Osteoblast (primary cell): ENCODE data around the gene EPB41L4B. TPM values are rescaled to one million over a fixed set of nuclear protein-coding genes. Genes with fewer than 3 reads are reported as not detected.

ENCODE experiments used
- DNase-seq: peaks from one replicate; pipeline ENCODE4 v3.0.0; 2011; ENCODE audit warnings: low spot score, mixed read lengths; ENCODE audit not compliant: insufficient read length; ENCODE audit errors: missing footprints
- H2AFZ ChIP-seq: 2 replicates; pipeline ENCODE4 v1.6.0; 2011; ENCODE audit warnings: mild to moderate bottlenecking, low read length
- H3K27ac ChIP-seq: 2 replicates; pipeline ENCODE4 v1.5.1; 2011; ENCODE audit warnings: mild to moderate bottlenecking, low read depth, low read length, moderate library complexity
- H3K27me3 ChIP-seq: 2 replicates; pipeline ENCODE4 v1.6.0; 2012; ENCODE audit warnings: mild to moderate bottlenecking, control low read depth, inconsistent platforms, low read length, moderate library complexity; ENCODE audit not compliant: insufficient read depth
- H3K36me3 ChIP-seq: 2 replicates; pipeline ENCODE4 v1.5.1; 2011; ENCODE audit warnings: mild to moderate bottlenecking, low read length, control low read depth, moderate library complexity; ENCODE audit not compliant: insufficient read depth
- H3K4me1 ChIP-seq: 2 replicates; pipeline ENCODE4 v1.5.1; 2011; ENCODE audit warnings: mild to moderate bottlenecking, low read length, control low read depth, moderate library complexity; ENCODE audit not compliant: insufficient read depth
- H3K4me2 ChIP-seq: 2 replicates; pipeline ENCODE4 v1.6.0; 2011; ENCODE audit warnings: mild to moderate bottlenecking, low read length; ENCODE audit not compliant: insufficient read depth
- H3K4me3 ChIP-seq: fragments of 200-600 bp; sonication (generic); 3 replicates; pipeline ENCODE4 v1.5.1; 2012; ENCODE audit warnings: mild to moderate bottlenecking, low read length, inconsistent platforms; ENCODE audit not compliant: insufficient read depth
- H3K79me2 ChIP-seq: 2 replicates; pipeline ENCODE4 v1.6.0; 2012; ENCODE audit warnings: mild to moderate bottlenecking, low read length, control low read depth, inconsistent platforms; ENCODE audit not compliant: insufficient read depth
- H3K9me3 ChIP-seq: 2 replicates; pipeline ENCODE4 v1.5.1; 2011; ENCODE audit warnings: low read depth, low read length, control low read depth
- H4K20me1 ChIP-seq: 2 replicates; pipeline ENCODE4 v1.6.0; 2012; ENCODE audit warnings: mild to moderate bottlenecking, low read length, control low read depth; ENCODE audit not compliant: insufficient read depth
- total RNA-seq: library from RNA; depleted of rRNA; stranded (reverse); fragments of >200 nt; gene quantifications from 2 replicates; pipeline ENCODE4 v1.2.3, GENCODE V29; 2012
- TF ChIP-seq, protein P1 (sequence below): IDR thresholded peaks from 2 replicates; pipeline ENCODE4 v1.5.1; 2011; ENCODE audit warnings: mild to moderate bottlenecking, low read depth, low read length, moderate library complexity; ENCODE audit errors: extremely low read depth

Gene EPB41L4B
- total RNA-seq, 1 donor: 2.2 TPM

DNA sequence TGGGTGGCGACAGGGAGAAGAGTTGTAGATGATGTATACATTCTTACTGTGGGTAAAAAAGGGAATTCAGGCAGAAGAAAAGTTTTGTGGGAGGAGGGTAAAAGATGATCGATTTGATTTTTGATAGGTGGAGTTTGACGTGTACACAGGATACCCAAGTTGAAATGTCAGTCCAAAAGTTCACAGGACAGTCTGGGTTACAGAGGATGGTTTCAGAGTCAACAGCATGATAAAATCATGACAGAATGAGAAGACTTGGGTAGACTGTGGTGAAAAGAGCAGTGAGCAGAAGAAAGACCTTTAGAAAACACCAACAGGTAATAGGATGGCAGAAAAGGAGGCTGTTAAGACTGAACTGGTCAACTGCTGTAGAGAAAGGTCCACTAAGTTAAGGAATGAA lies 81.6 kb downstream of the EPB41L4B start:
- H4K20me1 ChIP-seq: no peaks in the 10 kb centered on the region
- H3K9me3 ChIP-seq: no peaks in the 10 kb centered on the region
- H3K4me3 ChIP-seq: no peak overlapping the region
- TF ChIP-seq, protein P1, sequence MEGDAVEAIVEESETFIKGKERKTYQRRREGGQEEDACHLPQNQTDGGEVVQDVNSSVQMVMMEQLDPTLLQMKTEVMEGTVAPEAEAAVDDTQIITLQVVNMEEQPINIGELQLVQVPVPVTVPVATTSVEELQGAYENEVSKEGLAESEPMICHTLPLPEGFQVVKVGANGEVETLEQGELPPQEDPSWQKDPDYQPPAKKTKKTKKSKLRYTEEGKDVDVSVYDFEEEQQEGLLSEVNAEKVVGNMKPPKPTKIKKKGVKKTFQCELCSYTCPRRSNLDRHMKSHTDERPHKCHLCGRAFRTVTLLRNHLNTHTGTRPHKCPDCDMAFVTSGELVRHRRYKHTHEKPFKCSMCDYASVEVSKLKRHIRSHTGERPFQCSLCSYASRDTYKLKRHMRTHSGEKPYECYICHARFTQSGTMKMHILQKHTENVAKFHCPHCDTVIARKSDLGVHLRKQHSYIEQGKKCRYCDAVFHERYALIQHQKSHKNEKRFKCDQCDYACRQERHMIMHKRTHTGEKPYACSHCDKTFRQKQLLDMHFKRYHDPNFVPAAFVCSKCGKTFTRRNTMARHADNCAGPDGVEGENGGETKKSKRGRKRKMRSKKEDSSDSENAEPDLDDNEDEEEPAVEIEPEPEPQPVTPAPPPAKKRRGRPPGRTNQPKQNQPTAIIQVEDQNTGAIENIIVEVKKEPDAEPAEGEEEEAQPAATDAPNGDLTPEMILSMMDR: no peak
- H3K27ac ChIP-seq: no peak overlapping the region
- no peaks in the 10 kb centered on the region for H3K27me3 ChIP-seq
- no peaks in the 10 kb centered on the region for H3K79me2 ChIP-seq
- H3K36me3 ChIP-seq: no peaks in the 10 kb centered on the region
- DNase-seq: no peak
- peaks cover 8% of the 10 kb centered on the region for H3K4me1 ChIP-seq
- H3K4me2 ChIP-seq: no peak overlapping the region
- H2AFZ ChIP-seq: no peak overlapping the region

DNA sequence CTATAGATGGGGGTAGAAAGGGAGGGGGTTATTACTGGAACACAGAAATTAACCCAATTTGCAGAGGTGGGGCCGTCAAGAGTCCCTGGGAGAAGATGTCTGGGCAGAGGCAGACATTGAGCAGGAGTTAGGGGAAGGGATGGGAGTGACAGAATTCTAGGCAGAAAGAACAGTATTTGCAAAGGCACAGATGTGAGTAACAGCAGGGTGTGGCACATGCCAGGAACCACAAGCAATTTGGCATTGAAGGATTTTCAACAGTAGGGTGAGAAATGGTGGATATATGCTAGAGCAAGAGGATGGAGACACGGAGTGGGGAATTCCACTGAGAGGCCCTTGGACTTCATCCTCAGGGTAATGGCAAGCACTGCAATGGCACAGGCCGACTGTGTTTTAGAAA lies 82.2 kb downstream of the EPB41L4B start:
- Histone ChIP-seq H3K9me3 (no peaks in the 10 kb centered on the region), H3K79me2 (no peaks in the 10 kb centered on the region), H2AFZ (no peak overlapping the region), H3K36me3 (no peaks in the 10 kb centered on the region), H4K20me1 (no peaks in the 10 kb centered on the region), H3K4me3 (no peak overlapping the region), H3K4me2 (no peak overlapping the region), H3K4me1 (peaks cover 8% of the 10 kb centered on the region), H3K27me3 (no peaks in the 10 kb centered on the region), H3K27ac (no peak overlapping the region)
- DNase-seq: no peak
- TF ChIP-seq, protein P1: no peak

- no peak overlapping the region for H3K27ac ChIP-seq
- H3K4me3 ChIP-seq: no peak overlapping the region
Measured at GRCh38 chr9:109238125-109238524, 82.7 kb downstream of the EPB41L4B start.

DNA sequence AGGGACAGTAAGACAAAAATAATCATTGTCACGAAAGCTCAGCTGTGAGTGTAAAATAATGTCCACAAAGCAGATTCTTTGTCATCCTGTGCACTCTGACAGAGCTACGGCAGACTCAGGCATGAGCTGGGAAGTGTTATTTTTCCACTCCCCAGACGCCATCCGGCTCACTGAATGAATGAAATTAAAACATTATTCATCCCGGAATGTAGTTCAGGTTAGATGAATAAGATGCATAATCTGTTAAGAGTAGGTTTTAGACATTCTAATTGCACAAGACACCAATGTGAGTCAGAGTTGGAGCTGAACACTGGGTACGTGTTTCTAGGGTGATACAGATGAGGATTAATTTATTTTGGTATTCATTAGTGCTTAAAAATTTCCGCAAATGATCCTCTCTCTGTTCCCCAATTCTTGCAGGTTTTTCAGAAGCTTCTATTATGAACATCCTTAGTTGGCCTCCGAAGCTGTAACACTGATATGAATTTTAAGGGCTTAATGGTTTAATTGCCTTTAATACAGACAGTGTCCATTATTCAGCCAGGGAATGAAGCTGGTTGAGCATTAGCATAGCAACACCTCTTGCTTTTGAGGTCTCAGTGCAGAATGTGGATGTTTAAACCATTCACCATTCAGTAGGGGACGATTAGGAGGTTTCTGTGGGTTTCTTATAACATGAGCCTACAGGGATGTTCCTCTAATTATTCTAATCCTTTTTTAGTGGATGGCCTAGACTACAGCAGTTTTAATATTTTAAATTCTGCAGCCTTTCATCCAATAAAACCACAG lies 88.2 kb downstream of the EPB41L4B start:
- Histone ChIP-seq H3K4me2 (peak overlapping the region; percentile 72), H4K20me1 (no peaks in the 10 kb centered on the region), H3K27ac (peak overlapping the region; percentile 68), H3K4me3 (no peak overlapping the region), H3K9me3 (no peaks in the 10 kb centered on the region), H3K27me3 (peaks cover 2% of the 10 kb centered on the region), H3K36me3 (no peaks in the 10 kb centered on the region), H3K4me1 (peaks cover 16% of the 10 kb centered on the region), H2AFZ (no peak overlapping the region), H3K79me2 (no peaks in the 10 kb centered on the region)
- peak; percentile 87 for DNase-seq
- TF ChIP-seq, protein P1: no peak

More at GRCh38 chr9:109238125-109238524, 82.7 kb downstream of the EPB41L4B start:
- no peak for DNase-seq
- Histone ChIP-seq H2AFZ (no peak overlapping the region), H4K20me1 (no peaks in the 10 kb centered on the region), H3K4me1 (peaks cover 9% of the 10 kb centered on the region), H3K79me2 (no peaks in the 10 kb centered on the region), H3K9me3 (no peaks in the 10 kb centered on the region), H3K27me3 (no peaks in the 10 kb centered on the region), H3K4me2 (no peak overlapping the region), H3K36me3 (no peaks in the 10 kb centered on the region)
- TF ChIP-seq, protein P1: no peak
